CD14-positive monocyte (primary cell): Measurements from ENCODE around the gene PAGE2B. TPM values are rescaled to one million over a fixed set of nuclear protein-coding genes. Genes with fewer than 3 reads are reported as not detected.

Experiments
- DNase-seq, 3 donors: peaks; one replicate each; pipeline ENCODE4 v3.0.0-alpha.2; 2011 to 2022
- H2AFZ ChIP-seq: 2 replicates; pipeline ENCODE4 v1.6.0; 2012; ENCODE audit warnings: mild to moderate bottlenecking, low read depth, low read length, inconsistent platforms; ENCODE audit not compliant: insufficient read depth, poor library complexity, severe bottlenecking
- H3K27ac ChIP-seq, 2 donors: 1 replicate in 1 of 2; 2 replicates in 1 of 2; pipeline ENCODE4 v1.5.1; 2012 to 2013; ENCODE audit warnings: low read length in 2 of 2, control low read depth in 1 of 2, inconsistent platforms in 1 of 2, low read depth in 1 of 2, mild to moderate bottlenecking in 1 of 2
- H3K27me3 ChIP-seq, 2 donors: one replicate each; pipeline versions ENCODE4 v1.6.0 to v1.6.1; 2011 to 2013; ENCODE audit warnings: low read length in 2 of 2; ENCODE audit not compliant: control insufficient read depth in 2 of 2, insufficient read depth in 2 of 2
- H3K36me3 ChIP-seq, 2 donors: replicated peaks in 1 of 2; 1 replicate in 1 of 2; 2 replicates in 1 of 2; pipeline versions ENCODE4 v1.5.1 to v1.6.1; 2012 to 2013; ENCODE audit warnings: low read length in 2 of 2, control low read depth in 1 of 2, inconsistent platforms in 1 of 2, mild to moderate bottlenecking in 1 of 2; ENCODE audit not compliant: insufficient read depth in 2 of 2, control insufficient read depth in 1 of 2
- H3K4me1 ChIP-seq, 2 donors: 1 replicate in 1 of 2; 2 replicates in 1 of 2; pipeline versions ENCODE4 v1.5.1 to v1.6.1; 2012 to 2013; ENCODE audit warnings: low read length in 2 of 2, control low read depth in 1 of 2, inconsistent platforms in 1 of 2, mild to moderate bottlenecking in 1 of 2, moderate library complexity in 1 of 2; ENCODE audit not compliant: insufficient read depth in 2 of 2, control insufficient read depth in 1 of 2
- H3K4me2 ChIP-seq: replicated peaks from 2 replicates; pipeline ENCODE3; 2012; ENCODE audit warnings: low read length, moderate library complexity, mild to moderate bottlenecking; ENCODE audit not compliant: poor library complexity, severe bottlenecking; ENCODE audit errors: extremely low read depth
- H3K4me3 ChIP-seq, 3 experiments: fragments of 200-600 bp in 1 of 3; sonication (generic) in 1 of 3; replicated peaks in 1 of 3; 1 replicate in 2 of 3; 2 replicates in 1 of 3; pipeline ENCODE4 v1.5.1; 2011 to 2013; ENCODE audit warnings: low read length in 3 of 3, mild to moderate bottlenecking in 3 of 3, control low read depth in 2 of 3, low read depth in 2 of 3, inconsistent platforms in 1 of 3, moderate library complexity in 1 of 3
- H3K79me2 ChIP-seq: 2 replicates; pipeline ENCODE4 v1.6.0; 2012; ENCODE audit warnings: mild to moderate bottlenecking, control low read depth, inconsistent platforms, low read length, moderate library complexity; ENCODE audit not compliant: insufficient read depth
- H3K9ac ChIP-seq: 2 replicates; pipeline ENCODE4 v1.6.0; 2017; ENCODE audit warnings: low read length, mild to moderate bottlenecking; ENCODE audit not compliant: insufficient read depth, poor library complexity, severe bottlenecking
- H3K9me3 ChIP-seq, 2 donors: replicated peaks in 1 of 2; 1 replicate in 1 of 2; 2 replicates in 1 of 2; pipeline versions ENCODE4 v1.5.1 to v1.6.1; 2012 to 2013; ENCODE audit warnings: low read length in 2 of 2, control low read depth in 1 of 2; ENCODE audit not compliant: control insufficient read depth in 1 of 2, insufficient read depth in 1 of 2
- H4K20me1 ChIP-seq: 2 replicates; pipeline ENCODE4 v1.6.0; 2012; ENCODE audit warnings: mild to moderate bottlenecking, low read length, control low read depth, moderate library complexity; ENCODE audit not compliant: insufficient read depth
- H3K27ac Mint-ChIP-seq, 7 donors: one replicate each; pipeline ENCODE4 v1.8.0; 2020; ENCODE audit warnings: mild to moderate bottlenecking in 7 of 7, mixed read lengths in 7 of 7, moderate library complexity in 6 of 7, inconsistent platforms in 2 of 7
- H3K27me3 Mint-ChIP-seq, 3 donors: one replicate each; pipeline ENCODE4 v1.8.0; 2021 to 2022; ENCODE audit warnings: low read depth in 3 of 3, mild to moderate bottlenecking in 3 of 3, mixed read lengths in 3 of 3, moderate library complexity in 3 of 3, inconsistent platforms in 1 of 3
- H3K36me3 Mint-ChIP-seq, 2 donors: one replicate each; pipeline ENCODE4 v1.8.0; 2020; ENCODE audit warnings: mixed read lengths in 2 of 2, inconsistent platforms in 1 of 2, mild to moderate bottlenecking in 1 of 2
- H3K4me1 Mint-ChIP-seq: one replicate; pipeline ENCODE4 v1.8.0; 2020; ENCODE audit warnings: mild to moderate bottlenecking, mixed read lengths
- H3K4me3 Mint-ChIP-seq, 2 donors: one replicate each; pipeline ENCODE4 v1.8.0; 2020; ENCODE audit warnings: mild to moderate bottlenecking in 2 of 2, mixed read lengths in 2 of 2, moderate library complexity in 1 of 2
- H3K9me3 Mint-ChIP-seq, 7 donors: one replicate each; pipeline ENCODE4 v1.8.0; 2020 to 2022; ENCODE audit warnings: mixed read lengths in 7 of 7, mild to moderate bottlenecking in 6 of 7, moderate library complexity in 6 of 7, inconsistent platforms in 2 of 7
- WGBS: methylation state at CpG from one replicate; pipeline ENCODE4 v1.1.5; 2013; ENCODE audit warnings: missing lambda C conversion rate; ENCODE audit not compliant: insufficient coverage; 5-methylcytosine and 5-hydroxymethylcytosine counted together
- intact Hi-C, 2 donors: fragments of 100-400 bp; cut with micrococcal nuclease; formaldehyde crosslinking; loops; one replicate each; pipeline versions ENCODE4 v1.15.0 to v1.15.1; 2023
- polyA plus RNA-seq, 3 donors: library from polyadenylated mRNA; depleted of rRNA in 1 of 3; unstranded in 2 of 3; stranded (reverse) in 1 of 3; fragments of 300-500 nt in 2 of 3; fragments of >200 nt in 1 of 3; fragmentation: Illumina TruSeq in 2 of 3; gene quantifications; 1 replicate in 2 of 3; 2 replicates in 1 of 3; pipeline ENCODE4 v1.2.3, GENCODE V29; 2012 to 2021
- TF ChIP-seq, protein P1 (sequence below): fragments of 200-600 bp; IDR thresholded peaks from one replicate; pipeline ENCODE4 v1.8.0; 2022; ENCODE audit warnings: antibody characterized with exemption, mild to moderate bottlenecking

Gene PAGE2B
- polyA plus RNA-seq, 3 donors, result not detected

DNA sequence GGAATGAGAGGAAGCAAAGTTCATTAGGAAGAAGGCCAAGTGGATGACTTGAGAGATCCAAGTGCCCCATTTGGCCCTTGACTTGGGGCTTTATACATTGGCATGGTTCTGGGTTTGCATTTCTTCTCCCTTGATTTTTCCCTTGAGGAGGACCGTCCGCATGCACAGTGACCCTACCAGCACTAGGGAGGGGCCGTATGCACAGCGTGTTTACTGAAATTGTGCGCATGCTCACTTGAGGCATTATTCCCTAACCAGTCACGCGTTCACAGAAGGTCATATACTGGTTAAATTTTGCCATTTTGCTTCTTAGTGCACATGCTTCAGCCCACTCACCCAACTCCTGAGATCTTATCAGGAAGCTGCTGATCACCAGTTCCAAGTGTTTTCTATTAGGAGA lies 49.1 kb downstream of the PAGE2B start:
- Histone ChIP-seq H3K4me3 (no peak overlapping the region), H3K79me2 (no peaks in the 10 kb centered on the region), H3K4me2 (no peak overlapping the region), H3K27me3 (peaks cover 0 to 2% of the 10 kb centered on the region in 2 donors), H3K4me1 (peaks cover 0 to 5% of the 10 kb centered on the region in 2 donors), H3K36me3 (no peaks in the 10 kb centered on the region), H3K27ac (no peak overlapping the region), H3K9me3 (no peaks in the 10 kb centered on the region), H2AFZ (no peak overlapping the region), H3K9ac (no peak overlapping the region), H4K20me1 (no peaks in the 10 kb centered on the region)
- 80% methylated on average over 1 of the region's 7 CpGs for WGBS
- Mint-ChIP-seq H3K27ac (peak overlapping the region in 1 of 7 donors; percentile 66), H3K27me3 (peaks cover 2 to 6% (median 3%) of the 10 kb centered on the region in 3 donors), H3K36me3 (no peaks in the 10 kb centered on the region), H3K4me3 (no peak overlapping the region), H3K9me3 (peaks cover 0 to 5% (median 0%) of the 10 kb centered on the region in 7 donors), H3K4me1 (peaks cover 12% of the 10 kb centered on the region)
- DNase-seq, result no peak
- intact Hi-C loops, result no loop called here
- TF ChIP-seq, protein P1, sequence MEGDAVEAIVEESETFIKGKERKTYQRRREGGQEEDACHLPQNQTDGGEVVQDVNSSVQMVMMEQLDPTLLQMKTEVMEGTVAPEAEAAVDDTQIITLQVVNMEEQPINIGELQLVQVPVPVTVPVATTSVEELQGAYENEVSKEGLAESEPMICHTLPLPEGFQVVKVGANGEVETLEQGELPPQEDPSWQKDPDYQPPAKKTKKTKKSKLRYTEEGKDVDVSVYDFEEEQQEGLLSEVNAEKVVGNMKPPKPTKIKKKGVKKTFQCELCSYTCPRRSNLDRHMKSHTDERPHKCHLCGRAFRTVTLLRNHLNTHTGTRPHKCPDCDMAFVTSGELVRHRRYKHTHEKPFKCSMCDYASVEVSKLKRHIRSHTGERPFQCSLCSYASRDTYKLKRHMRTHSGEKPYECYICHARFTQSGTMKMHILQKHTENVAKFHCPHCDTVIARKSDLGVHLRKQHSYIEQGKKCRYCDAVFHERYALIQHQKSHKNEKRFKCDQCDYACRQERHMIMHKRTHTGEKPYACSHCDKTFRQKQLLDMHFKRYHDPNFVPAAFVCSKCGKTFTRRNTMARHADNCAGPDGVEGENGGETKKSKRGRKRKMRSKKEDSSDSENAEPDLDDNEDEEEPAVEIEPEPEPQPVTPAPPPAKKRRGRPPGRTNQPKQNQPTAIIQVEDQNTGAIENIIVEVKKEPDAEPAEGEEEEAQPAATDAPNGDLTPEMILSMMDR, result no peak

DNA sequence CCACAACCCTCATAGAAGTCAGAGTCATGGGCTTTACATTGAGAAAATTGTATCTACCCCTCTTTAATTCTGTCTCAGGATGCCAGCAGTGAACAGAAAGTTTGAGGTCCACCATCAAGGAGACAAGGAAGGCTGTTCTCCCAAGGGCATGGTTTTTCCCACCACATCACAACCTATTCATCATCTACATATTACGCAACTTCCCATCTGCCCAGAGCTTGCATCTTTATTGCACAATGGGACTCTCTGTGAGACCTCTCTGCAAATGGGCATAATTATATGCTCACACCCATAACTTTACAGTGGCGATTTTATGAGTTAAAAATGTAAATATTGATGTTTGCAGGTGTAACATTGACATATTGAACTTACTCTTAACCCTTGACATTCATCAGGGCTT lies 52.9 kb downstream of the PAGE2B start:
- Histone ChIP-seq H3K27me3 (peaks cover 0 to 2% of the 10 kb centered on the region in 2 donors), H3K4me1 (peaks cover 0 to 5% of the 10 kb centered on the region in 2 donors), H3K4me3 (no peak overlapping the region), H3K27ac (no peak overlapping the region), H3K9me3 (no peaks in the 10 kb centered on the region), H4K20me1 (no peaks in the 10 kb centered on the region), H3K79me2 (no peaks in the 10 kb centered on the region), H2AFZ (no peak overlapping the region), H3K9ac (no peak overlapping the region), H3K36me3 (no peaks in the 10 kb centered on the region), H3K4me2 (no peak overlapping the region)
- H3K36me3 Mint-ChIP-seq, result no peaks in the 10 kb centered on the region
- WGBS, result no CpG with 5 or more reads among the region's 2 CpGs
- H3K4me3 Mint-ChIP-seq, result no peak overlapping the region
- no peak overlapping the region for H3K27ac Mint-ChIP-seq
- TF ChIP-seq, protein P1, result no peak
- intact Hi-C loops, result no loop called here
- peaks cover 0 to 5% (median 0%) of the 10 kb centered on the region in 7 donors for H3K9me3 Mint-ChIP-seq
- peak; percentile 6 to 68 (median 34) for DNase-seq
- H3K4me1 Mint-ChIP-seq, result peaks cover 12% of the 10 kb centered on the region
- peaks cover 0 to 4% (median 0%) of the 10 kb centered on the region in 3 donors for H3K27me3 Mint-ChIP-seq

Other genes starting within 250 kb of the PAGE2B start
- gene TRO, start 154.2 kb upstream of the PAGE2B start, polyA plus RNA-seq, result not detected
- gene PFKFB1, start 80.8 kb upstream of the PAGE2B start, polyA plus RNA-seq, result under 1 TPM in 2 of 3 donors, not detected in 1; 0.11 to 0.21 TPM
- 10 to 100 TPM; 13.3 to 17.8 (median 14.4) TPM for gene APEX2, start 74.7 kb upstream of the PAGE2B start, polyA plus RNA-seq
- gene ALAS2, start 44.1 kb upstream of the PAGE2B start, polyA plus RNA-seq, result 1 to 10 TPM in 1 of 3 donors, not detected in 2; 1.1 TPM
- gene PAGE2, start 14.0 kb downstream of the PAGE2B start, polyA plus RNA-seq, result not detected
- gene PAGE5, start 145.3 kb downstream of the PAGE2B start, polyA plus RNA-seq, result not detected
- gene PAGE3, start 189.9 kb downstream of the PAGE2B start, polyA plus RNA-seq, result not detected